MM.1S (cell line): ENCODE measurements around the gene DYNLT4.
A peak's percentile ranks its signal among the peaks of the same experiment; 100 is the strongest.

Experiments
- DNase-seq: peaks from one replicate; pipeline ENCODE4 v3.0.0-alpha.2; 2015
- H2AFZ ChIP-seq: fragments of 300-600 bp; sonication (generic); 2 replicates; pipeline ENCODE4 v1.6.0; 2016; ENCODE audit warnings: antibody characterized with exemption, low read length
- H3F3A ChIP-seq: fragments of 300-600 bp; sonication (generic); 2 replicates; pipeline ENCODE4 v1.6.1; 2016; ENCODE audit warnings: mild to moderate bottlenecking, antibody characterized with exemption, low read length, moderate library complexity, mixed read lengths; ENCODE audit not compliant: insufficient read depth
- H3K27ac ChIP-seq: fragments of 300-600 bp; sonication (generic); 2 replicates; pipeline ENCODE4 v1.5.1; 2016; ENCODE audit warnings: mild to moderate bottlenecking, low read length
- H3K27me3 ChIP-seq: fragments of 300-600 bp; sonication (generic); replicated peaks from 2 replicates; pipeline ENCODE4 v1.6.0; 2016; ENCODE audit warnings: low read length; ENCODE audit not compliant: insufficient read depth
- H3K36me3 ChIP-seq: fragments of 300-600 bp; sonication (generic); replicated peaks from 2 replicates; pipeline ENCODE4 v1.6.1; 2016; ENCODE audit warnings: mild to moderate bottlenecking, low read length, mixed read lengths; ENCODE audit not compliant: insufficient read depth
- H3K4me1 ChIP-seq: fragments of 300-600 bp; sonication (generic); 2 replicates; pipeline ENCODE4 v1.6.1; 2016; ENCODE audit warnings: low read length, mixed read lengths
- H3K4me2 ChIP-seq: fragments of 300-600 bp; sonication (generic); 2 replicates; pipeline ENCODE4 v1.6.0; 2016; ENCODE audit warnings: low read depth, low read length
- H3K4me3 ChIP-seq: fragments of 300-600 bp; sonication (generic); 2 replicates; pipeline ENCODE4 v1.5.1; 2016; ENCODE audit warnings: low read length, mixed read lengths
- H3K79me2 ChIP-seq: fragments of 300-600 bp; sonication (generic); 2 replicates; pipeline ENCODE4 v1.6.1; 2016; ENCODE audit warnings: mixed run types, low read length, mixed read lengths
- H3K9ac ChIP-seq: fragments of 300-600 bp; sonication (generic); 2 replicates; pipeline ENCODE4 v1.6.1; 2016; ENCODE audit warnings: low read length, mixed read lengths
- H3K9me2 ChIP-seq: fragments of 300-600 bp; sonication (generic); replicated peaks from 2 replicates; pipeline ENCODE4 v1.6.1; 2016; ENCODE audit warnings: mild to moderate bottlenecking, low read length, mixed read lengths; ENCODE audit not compliant: insufficient read depth
- H3K9me3 ChIP-seq: fragments of 300-600 bp; sonication (generic); replicated peaks from 2 replicates; pipeline ENCODE4 v1.6.1; 2016; ENCODE audit warnings: mild to moderate bottlenecking, low read length, mixed read lengths; ENCODE audit not compliant: insufficient read depth
- H4K20me1 ChIP-seq: fragments of 300-600 bp; sonication (generic); 2 replicates; pipeline ENCODE4 v1.6.1; 2016; ENCODE audit warnings: mild to moderate bottlenecking, low read length, moderate library complexity, mixed read lengths; ENCODE audit not compliant: insufficient read depth
- CTCF ChIP-seq: fragments of 300-600 bp; sonication (generic); IDR thresholded peaks from 2 replicates; pipeline ENCODE4 v1.5.1; 2016; ENCODE audit warnings: antibody characterized with exemption, low read length, mixed read lengths
- EZH2 ChIP-seq: fragments of 300-600 bp; sonication (generic); optimal IDR thresholded peaks from 2 replicates; pipeline ENCODE3; 2017; ENCODE audit warnings: low read depth, mild to moderate bottlenecking, antibody characterized with exemption, low read length, mixed read lengths
- EZH2phosphoT487 ChIP-seq: fragments of 300-600 bp; sonication (generic); IDR thresholded peaks from 2 replicates; pipeline ENCODE4 v1.6.1; 2018; ENCODE audit warnings: antibody characterized with exemption, low read length

The DYNLT4 gene

DNA sequence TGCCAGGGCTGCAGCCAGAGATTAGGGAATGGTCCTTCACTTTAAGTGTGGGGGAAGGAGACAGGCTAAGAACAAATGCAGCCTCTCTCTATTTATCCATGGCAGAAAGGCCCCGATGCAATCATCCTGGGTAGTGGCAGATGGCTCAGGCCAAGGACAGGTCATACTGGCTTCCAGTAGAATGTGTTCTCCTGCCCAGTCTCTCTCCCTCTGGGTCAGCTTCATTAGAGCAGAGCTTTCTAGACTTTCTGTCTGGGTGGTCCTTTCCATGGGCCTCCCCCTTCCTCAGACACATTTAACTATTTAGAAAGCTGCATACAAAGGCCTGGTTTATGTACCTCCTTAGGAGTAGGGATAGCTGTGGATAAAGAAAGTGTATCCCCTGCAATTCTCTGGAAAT is 40.7 kb upstream of the DYNLT4 start:
- no peaks in the 10 kb centered on the region for H3K9me3 ChIP-seq
- no peaks in the 10 kb centered on the region for H3K27me3 ChIP-seq
- H3F3A ChIP-seq = no peaks in the 10 kb centered on the region
- H3K9ac ChIP-seq = no peak overlapping the region
- no peaks in the 10 kb centered on the region for H4K20me1 ChIP-seq
- no peaks in the 10 kb centered on the region for H3K36me3 ChIP-seq
- no peaks in the 10 kb centered on the region for H3K9me2 ChIP-seq
- H3K4me2 ChIP-seq = no peak overlapping the region
- no peak overlapping the region for H2AFZ ChIP-seq
- no peak overlapping the region for H3K4me3 ChIP-seq
- no peaks in the 10 kb centered on the region for H3K79me2 ChIP-seq
- TF ChIP-seq EZH2phosphoT487 = no peak
- no peak for TF ChIP-seq CTCF
- TF ChIP-seq EZH2 = no peak
- DNase-seq = no peak
- H3K4me1 ChIP-seq = no peaks in the 10 kb centered on the region
- no peak overlapping the region for H3K27ac ChIP-seq

DNA sequence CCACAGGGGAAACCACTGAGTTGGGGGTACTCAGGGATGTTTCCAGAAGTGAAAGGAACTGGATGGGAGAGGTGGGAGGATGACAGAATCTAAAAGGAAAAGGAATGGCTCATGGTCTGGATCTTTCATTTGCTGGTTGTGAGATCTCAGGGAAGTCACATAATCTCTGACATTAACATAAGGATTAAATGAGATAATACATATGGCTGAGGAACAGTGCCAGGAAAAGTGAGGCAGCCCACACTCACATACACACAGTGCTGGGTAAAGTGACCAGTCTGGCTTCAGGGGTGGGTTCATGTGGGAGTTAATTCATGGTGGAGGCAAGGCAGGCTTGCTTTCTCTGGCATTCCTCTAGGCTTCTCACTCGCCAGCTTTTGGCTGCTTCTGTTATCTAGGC is 39.8 kb upstream of the DYNLT4 start:
- Histone ChIP-seq H3K27me3 (no peaks in the 10 kb centered on the region), H3K4me2 (no peak overlapping the region), H3K36me3 (no peaks in the 10 kb centered on the region), H3K9me2 (no peaks in the 10 kb centered on the region), H3K4me3 (no peak overlapping the region), H3K4me1 (no peaks in the 10 kb centered on the region), H2AFZ (no peak overlapping the region), H3K9ac (no peak overlapping the region), H3K9me3 (no peaks in the 10 kb centered on the region), H4K20me1 (no peaks in the 10 kb centered on the region), H3K27ac (no peak overlapping the region), H3K79me2 (no peaks in the 10 kb centered on the region), H3F3A (no peaks in the 10 kb centered on the region)
- DNase-seq = no peak
- no peak for TF ChIP-seq CTCF
- no peak for TF ChIP-seq EZH2
- TF ChIP-seq EZH2phosphoT487 = no peak

DNA sequence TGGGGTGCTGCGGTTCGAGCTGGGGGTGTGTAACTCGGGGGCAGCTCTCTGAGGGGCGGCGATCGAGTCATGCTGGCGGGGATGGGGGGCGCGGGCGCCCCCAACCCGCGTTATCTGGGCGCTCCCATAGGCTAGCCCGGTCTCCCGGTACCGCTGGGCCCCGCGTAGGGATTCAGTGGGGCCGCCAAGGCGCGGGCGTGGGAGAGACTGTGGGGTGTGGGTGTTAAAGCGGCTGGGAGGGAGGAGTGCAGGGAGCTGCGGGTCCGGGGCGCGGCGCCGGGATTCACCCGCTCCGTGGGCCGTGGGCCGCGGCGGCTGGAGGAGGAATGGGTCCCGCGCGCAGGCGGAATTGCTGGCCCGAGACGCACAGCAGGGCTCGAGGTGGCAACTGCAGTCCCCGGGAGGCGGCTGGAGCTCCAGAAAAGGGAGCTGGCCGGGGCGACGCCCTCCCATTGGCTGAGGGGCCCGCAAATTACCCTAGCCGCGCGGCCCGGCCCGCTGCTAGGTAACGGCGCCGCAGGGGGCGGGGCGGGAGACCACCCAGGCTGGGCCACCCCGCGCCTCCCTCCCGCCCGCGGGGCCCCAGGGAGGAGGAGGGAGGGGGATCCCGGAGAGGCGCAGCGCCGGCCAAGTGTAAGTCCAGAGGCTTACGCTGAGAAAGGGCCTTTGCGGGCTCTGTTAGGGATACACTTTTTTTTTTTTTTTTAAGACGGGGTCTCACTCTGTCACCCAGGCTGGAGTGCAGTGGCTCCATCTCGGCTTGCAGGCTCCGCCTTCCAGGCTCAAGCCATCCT is 35.9 kb upstream of the DYNLT4 start, which contains the start of gene PTCH2:
Gene PTCH2, minus strand, starts transcription at position 392 of the 794 bp plus-strand sequence. Its CDS starts 321 bp downstream, at position 71.
- no peaks in the 10 kb centered on the region for H3K4me1 ChIP-seq
- no peaks in the 10 kb centered on the region for H3K36me3 ChIP-seq
- H3K9me3 ChIP-seq = no peaks in the 10 kb centered on the region
- DNase-seq = no peak
- no peak within 1 kb of the TSS for H3K9ac ChIP-seq
- TF ChIP-seq CTCF (no peak), EZH2phosphoT487 (no peak), EZH2 (no peak)
- H4K20me1 ChIP-seq = no peaks in the 10 kb centered on the region
- H3K9me2 ChIP-seq = no peaks in the 10 kb centered on the region
- no peaks in the 10 kb centered on the region for H3F3A ChIP-seq
- no peak within 1 kb of the TSS for H2AFZ ChIP-seq
- no peak within 1 kb of the TSS for H3K27ac ChIP-seq
- H3K4me3 ChIP-seq = no peak within 1 kb of the TSS
- no peaks in the 10 kb centered on the region for H3K27me3 ChIP-seq
- no peaks in the 10 kb centered on the region for H3K79me2 ChIP-seq
- peak within 1 kb of the TSS; percentile 43; the same call in 1 of the 2 replicates for H3K4me2 ChIP-seq
